ENCODE results near the gene MYG1. TPM values are rescaled to one million over a fixed set of nuclear protein-coding genes. Genes with fewer than 3 reads are reported as not detected.

MYG1 gene
- total and polyA plus RNA-seq, 2 of the 13 experiments (the other 11 are each of a cell fraction or from before 2014, with no cell fraction given) = 38.6 to 58.0 TPM

- TF ChIP-seq THAP9 (CRISPR knock-in tag; IDR thresholded peaks at IDR 0.05; ENCODE audit: borderline replicate concordance) = peak; percentile 78; the same call in 1 of the 2 replicates
- TF ChIP-seq ATRX (CRISPR knock-in tag; IDR thresholded peaks at IDR 0.05; ENCODE audit: borderline replicate concordance) = no peak
- TF ChIP-seq HNF1A (IDR thresholded peaks at IDR 0.05; ENCODE audit: low read depth) = no peak
- peak; percentile 22; the same call in 1 of the 2 replicates for TF ChIP-seq HNF1A (CRISPR knock-in tag; IDR thresholded peaks at IDR 0.05; ENCODE audit: borderline replicate concordance)
- TF ChIP-seq SPEN (CRISPR knock-in tag; IDR thresholded peaks at IDR 0.05; ENCODE audit: low read depth) = peak; percentile 89
- no peak for TF ChIP-seq NFATC3 (CRISPR knock-in tag; IDR thresholded peaks at IDR 0.05)
- peak; percentile 78; the same call in 1 of the 2 replicates for TF ChIP-seq ZSCAN9 (CRISPR knock-in tag; IDR thresholded peaks at IDR 0.05; ENCODE audit: borderline replicate concordance)
- TF ChIP-seq TFAP4 (IDR thresholded peaks at IDR 0.05; ENCODE audit: borderline replicate concordance, low read depth) = no peak
- TF ChIP-seq ZNF883 (CRISPR knock-in tag; IDR thresholded peaks at IDR 0.05; ENCODE audit: not compliant biosample characterization) = peak; percentile 43
- no peak for TF ChIP-seq ZNF616 (CRISPR knock-in tag; IDR thresholded peaks at IDR 0.05; ENCODE audit: low read depth)
- no peak for TF ChIP-seq SMAD9 (CRISPR knock-in tag; IDR thresholded peaks at IDR 0.05)
- TF ChIP-seq ZNF230 (CRISPR knock-in tag; IDR thresholded peaks at IDR 0.05) = no peak
- TF ChIP-seq HMG20A (CRISPR knock-in tag; IDR thresholded peaks at IDR 0.05; ENCODE audit: borderline replicate concordance) = no peak
- no peak for TF ChIP-seq MATR3 (CRISPR knock-in tag; IDR thresholded peaks at IDR 0.05)
- TF ChIP-seq EP300 (IDR thresholded peaks at IDR 0.05; ENCODE audit: low read depth in 2 of 2, low read length in 2 of 2) = 0 out of 4 replicates have a peak, but pooled peaks of 1 of the 2 experiments have one; percentile 7
- no peak for TF ChIP-seq EP300 (CRISPR knock-in tag; IDR thresholded peaks at IDR 0.05; ENCODE audit: borderline replicate concordance)
- no peak for TF ChIP-seq U2AF1 (optimal IDR thresholded peaks at IDR 0.05; ENCODE audit: low read depth, low read length)
- no peak for TF ChIP-seq ZNF670 (CRISPR knock-in tag; IDR thresholded peaks at IDR 0.05; ENCODE audit: borderline replicate concordance)
- no peak for TF ChIP-seq ZNF124 (CRISPR knock-in tag; IDR thresholded peaks at IDR 0.05)
- peak; percentile 15; the same call in 1 of the 2 replicates for TF ChIP-seq ATF2 (CRISPR knock-in tag; IDR thresholded peaks at IDR 0.05)
- TF ChIP-seq KDM6A (CRISPR knock-in tag; IDR thresholded peaks at IDR 0.05; ENCODE audit: low read depth) = no peak
Measured at GRCh38 chr12:53295070-53295890, 4.2 kb upstream of the MYG1 start, which contains the start of gene PFDN5 (continued).

Measured in HepG2 (cell line).